H1 (cell line): Measurements from ENCODE around the gene UTRN. TPM values are rescaled to one million over a fixed set of nuclear protein-coding genes. Genes with fewer than 3 reads are reported as not detected.

Experiments used
- CTCF ChIA-PET: fragments of 300-600 bp; sonication (Branson Sonifier 250); formaldehyde crosslinking; loops from one replicate; lab custom pipeline; 2021; ENCODE audit not compliant: partially characterized antibody; lab: Charles Lee
- POLR2A ChIA-PET: fragments of 300-600 bp; sonication (Branson Sonifier 250); formaldehyde crosslinking; loops from one replicate; lab custom pipeline; 2021; ENCODE audit warnings: inconsistent platforms; ENCODE audit not compliant: partially characterized antibody; lab: Charles Lee
- DNase-seq, 2 experiments: peaks; one replicate each; pipeline versions ENCODE4 v3.0.0 to v3.0.0-alpha.2; 2010 to 2022; ENCODE audit warnings: low spot score in 2 of 2, low read depth in 1 of 2, mixed read lengths in 1 of 2
- FAIRE-seq: peaks from 2 replicates; lab custom pipeline; 2011; peaks lifted over from hg19 to GRCh38; lab: Jason Lieb, UNC
- H2AFZ ChIP-seq: 2 replicates; pipeline ENCODE4 v1.8.1; 2012; ENCODE audit warnings: low read length, inconsistent platforms
- H2AK5ac ChIP-seq: 2 replicates; pipeline ENCODE4 v1.6.1; 2013; ENCODE audit warnings: low read depth, low read length
- H2BK120ac ChIP-seq: replicated peaks from 2 replicates; pipeline ENCODE3; 2013; ENCODE audit warnings: low read depth, low read length, inconsistent platforms
- H2BK12ac ChIP-seq: 2 replicates; pipeline ENCODE4 v1.6.1; 2013; ENCODE audit warnings: low read depth, low read length
- H2BK15ac ChIP-seq: 2 replicates; pipeline ENCODE4 v1.6.1; 2013; ENCODE audit warnings: low read length
- H2BK20ac ChIP-seq: 2 replicates; pipeline ENCODE4 v1.6.1; 2013; ENCODE audit warnings: low read length
- H2BK5ac ChIP-seq: 2 replicates; pipeline ENCODE4 v1.6.1; 2013; ENCODE audit warnings: low read depth, low read length
- H3K14ac ChIP-seq: 2 replicates; pipeline ENCODE4 v1.6.1; 2013; ENCODE audit warnings: inconsistent platforms; ENCODE audit not compliant: insufficient read length
- H3K18ac ChIP-seq: 2 replicates; pipeline ENCODE4 v1.6.1; 2013; ENCODE audit warnings: low read length; ENCODE audit errors: extremely low read depth
- H3K23ac ChIP-seq: 2 replicates; pipeline ENCODE4 v1.6.1; 2013; ENCODE audit warnings: inconsistent platforms; ENCODE audit not compliant: insufficient read length
- H3K23me2 ChIP-seq: 2 replicates; pipeline ENCODE4 v1.6.1; 2013; ENCODE audit warnings: low read depth, low read length
- H3K27ac ChIP-seq: 2 replicates; pipeline ENCODE4 v1.6.1; 2011; ENCODE audit warnings: low read depth, low read length, inconsistent platforms
- H3K27me3 ChIP-seq, 4 experiments: replicated peaks in 1 of 4; 1 replicate in 1 of 4; 2 replicates in 3 of 4; pipeline versions ENCODE4 v1.6.1 to v1.8.1; 2011 to 2013; ENCODE audit warnings: low read length in 3 of 4, mild to moderate bottlenecking in 3 of 4, inconsistent platforms in 2 of 4, mixed read lengths in 2 of 4, moderate library complexity in 1 of 4; ENCODE audit not compliant: control insufficient read depth in 3 of 4, insufficient read depth in 3 of 4; ENCODE audit errors: extremely low read depth in 1 of 4
- H3K36me3 ChIP-seq, 4 experiments: 2 replicates each; pipeline versions ENCODE4 v1.6.1 to v1.8.1; 2011 to 2013; ENCODE audit warnings: mild to moderate bottlenecking in 4 of 4, low read length in 3 of 4, moderate library complexity in 2 of 4, control low read depth in 1 of 4, inconsistent platforms in 1 of 4; ENCODE audit not compliant: insufficient read depth in 4 of 4, control insufficient read depth in 2 of 4
- H3K4ac ChIP-seq: replicated peaks from 2 replicates; pipeline ENCODE3; 2013; ENCODE audit warnings: low read length, low read depth, mixed read lengths, inconsistent platforms; ENCODE audit not compliant: insufficient read length
- H3K4me1 ChIP-seq, 4 experiments: replicated peaks in 1 of 4; 1 replicate in 1 of 4; 2 replicates in 3 of 4; pipeline versions ENCODE4 v1.6.1 to v1.8.1; 2011 to 2013; ENCODE audit warnings: low read length in 3 of 4, inconsistent platforms in 2 of 4, mixed read lengths in 1 of 4; ENCODE audit not compliant: insufficient read depth in 4 of 4, control insufficient read depth in 3 of 4
- H3K4me2 ChIP-seq, 2 experiments: 2 replicates each; pipeline versions ENCODE4 v1.6.1 to v1.8.1; 2011 to 2013; ENCODE audit warnings: low read depth in 2 of 2, low read length in 2 of 2, control low read depth in 1 of 2, inconsistent platforms in 1 of 2, mild to moderate bottlenecking in 1 of 2; ENCODE audit not compliant: insufficient read depth in 1 of 2
- H3K4me3 ChIP-seq, 4 experiments: fragments of 200-600, 300-600 bp in 1 of 4; sonication (generic), shearing (Covaris generic), sonication (Bioruptor Twin) in 1 of 4; 2 replicates each; pipeline versions ENCODE4 v1.5.1 to v1.8.1; 2011 to 2016; ENCODE audit warnings: low read length in 4 of 4, low read depth in 3 of 4, control low read depth in 2 of 4, inconsistent platforms in 2 of 4, mild to moderate bottlenecking in 2 of 4, mixed read lengths in 1 of 4, moderate library complexity in 1 of 4; ENCODE audit not compliant: insufficient read depth in 2 of 4; ENCODE audit errors: extremely low read depth in 1 of 4
- H3K56ac ChIP-seq: replicated peaks from 2 replicates; pipeline ENCODE3; 2013; ENCODE audit warnings: low read depth, mild to moderate bottlenecking, mixed read lengths, low read length, inconsistent platforms; ENCODE audit not compliant: insufficient read length
- H3K79me1 ChIP-seq: 2 replicates; pipeline ENCODE4 v1.6.1; 2013; ENCODE audit warnings: low read depth, low read length, control low read depth
- H3K79me2 ChIP-seq, 2 experiments: 2 replicates each; pipeline versions ENCODE4 v1.6.1 to v1.8.1; 2012 to 2013; ENCODE audit warnings: low read length in 2 of 2, mild to moderate bottlenecking in 2 of 2, inconsistent platforms in 1 of 2; ENCODE audit not compliant: insufficient read depth in 2 of 2, control insufficient read depth in 1 of 2
- H3K9ac ChIP-seq, 4 experiments: replicated peaks in 1 of 4; 1 replicate in 1 of 4; 2 replicates in 3 of 4; pipeline versions ENCODE4 v1.6.1 to v1.8.1; 2011 to 2013; ENCODE audit warnings: low read depth in 3 of 4, low read length in 3 of 4, control low read depth in 2 of 4, mild to moderate bottlenecking in 2 of 4, moderate library complexity in 2 of 4, inconsistent platforms in 1 of 4; ENCODE audit errors: extremely low read depth in 1 of 4
- H3K9me3 ChIP-seq, 2 experiments: 2 replicates each; pipeline versions ENCODE4 v1.6.1 to v1.8.1; 2012 to 2013; ENCODE audit warnings: mild to moderate bottlenecking in 2 of 2, moderate library complexity in 2 of 2, control low read depth in 1 of 2, inconsistent platforms in 1 of 2, low read depth in 1 of 2, low read length in 1 of 2, mixed read lengths in 1 of 2; ENCODE audit not compliant: insufficient read depth in 2 of 2
- H4K20me1 ChIP-seq, 2 experiments: replicated peaks in 1 of 2; 2 replicates each; pipeline versions ENCODE3 to v1.8.1; 2011 to 2013; ENCODE audit warnings: inconsistent platforms in 2 of 2, low read length in 2 of 2, mild to moderate bottlenecking in 1 of 2; ENCODE audit not compliant: insufficient read depth in 2 of 2, control insufficient read depth in 1 of 2
- H4K5ac ChIP-seq: 2 replicates; pipeline ENCODE4 v1.6.1; 2013; ENCODE audit warnings: low read length, low read depth, mixed read lengths, inconsistent platforms; ENCODE audit not compliant: insufficient read length
- H4K8ac ChIP-seq: 2 replicates; pipeline ENCODE4 v1.8.0; 2013; ENCODE audit warnings: mild to moderate bottlenecking, moderate library complexity, low read length, inconsistent platforms; ENCODE audit not compliant: insufficient read depth; ENCODE audit errors: extremely low read depth
- H4K91ac ChIP-seq: replicated peaks from 2 replicates; pipeline ENCODE3; 2013; ENCODE audit warnings: low read length, mixed read lengths, inconsistent platforms; ENCODE audit not compliant: insufficient read length
- BRCA1 ChIP-seq: IDR thresholded peaks from 2 replicates; pipeline ENCODE4 v1.6.1; 2012; ENCODE audit warnings: low read depth, low read length, improper control_type of control experiment
- KDM1A ChIP-seq: fragments of 200-600, 300-600 bp; sonication (generic); IDR thresholded peaks from 2 replicates; pipeline ENCODE4 v1.7.1; 2016; ENCODE audit warnings: mild to moderate bottlenecking, low read length, borderline replicate concordance
- RNF2 ChIP-seq: fragments of 200-900, 300-1000 bp; sonication (generic); IDR thresholded peaks from 2 replicates; pipeline ENCODE4 v1.7.1; 2016; ENCODE audit warnings: borderline replicate concordance, low read depth, mild to moderate bottlenecking, antibody characterized with exemption, low read length; ENCODE audit not compliant: poor library complexity, severe bottlenecking; ENCODE audit errors: missing control alignments
- SIN3A ChIP-seq, 2 experiments: IDR thresholded peaks in 1 of 2; conservative IDR thresholded peaks in 1 of 2; 2 replicates each; pipeline ENCODE4 v1.6.1; 2011 to 2012; ENCODE audit warnings: low read length in 2 of 2, improper control_type of control experiment in 1 of 2, low read depth in 1 of 2, mild to moderate bottlenecking in 1 of 2
- SP4 ChIP-seq: IDR thresholded peaks from 2 replicates; pipeline ENCODE4 v1.6.1; 2012; ENCODE audit warnings: low read length, inconsistent platforms
- WGBS, 2 experiments: shearing (Covaris generic) in 1 of 2; methylation state at CpG; one replicate each; pipeline versions ENCODE4 v1.1.6 to v1.1.7; 2013 to 2015; ENCODE audit warnings: low lambda C conversion rate in 2 of 2, mixed read lengths in 2 of 2, inconsistent platforms in 1 of 2, low coverage in 1 of 2, missing lambda C conversion rate in 1 of 2; ENCODE audit not compliant: insufficient replicate concordance in 2 of 2, insufficient coverage in 1 of 2, insufficient read length in 1 of 2; ENCODE audit errors: extremely low coverage in 1 of 2, missing lambda C conversion rate in 1 of 2; 5-methylcytosine and 5-hydroxymethylcytosine counted together
- polyA plus RNA-seq, 7 experiments: library from polyadenylated mRNA; depleted of rRNA in 3 of 7; stranded (reverse) in 5 of 7; unstranded in 2 of 7; fragments of >200 nt in 5 of 7; fragments of 200-250 nt in 2 of 7; gene quantifications; 1 replicate in 5 of 7; 2 replicates in 1 of 7; 4 replicates in 1 of 7; pipeline versions ENCODE4 v1.2.1 to v1.2.3, GENCODE V29; 2011 to 2013; ENCODE audit warnings: missing spikeins in 2 of 7, mixed read lengths in 2 of 7
- total RNA-seq: library from RNA; stranded (reverse); fragmentation: NEBNext Ultra II Directional; extraction: Animal tissue kit (Norgen Biotek cat#: 25700); gene quantifications from 2 replicates; pipeline ENCODE4 v1.2.1, GENCODE V29; 2021

The UTRN gene
- total and polyA plus RNA-seq, 2 of the 8 experiments (the other 6 are each of a cell fraction or from before 2014, with no cell fraction given): 25.0 to 112 TPM

DNA sequence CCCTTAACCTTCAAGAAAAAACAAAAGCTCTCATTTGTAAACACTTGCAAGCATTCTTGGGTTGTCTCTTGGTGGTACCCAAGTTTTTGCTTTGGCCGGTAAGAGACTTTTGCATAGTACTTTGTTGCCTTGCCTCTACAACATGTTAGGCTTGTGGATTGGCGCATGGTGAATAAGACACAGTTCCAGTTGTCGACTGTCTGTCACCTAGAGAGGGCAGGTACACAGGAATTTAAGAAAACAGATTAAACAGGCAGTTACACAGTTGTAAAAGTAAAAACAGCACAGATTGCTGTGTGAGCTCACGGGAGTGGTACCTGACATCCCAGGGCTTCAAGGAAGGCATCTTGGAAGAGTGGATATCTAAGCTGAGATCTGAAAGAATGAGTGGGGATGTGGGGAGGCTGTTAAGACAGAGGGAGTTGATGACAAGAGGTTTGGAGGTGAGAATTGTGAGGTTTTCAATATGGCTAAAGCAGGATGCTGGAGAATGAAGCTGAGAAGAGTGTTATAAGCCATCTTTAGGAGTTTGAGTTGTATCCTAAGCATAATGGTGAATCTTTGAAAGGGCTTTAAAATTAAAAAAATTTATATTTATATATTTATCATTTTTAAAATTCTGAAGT lies 19.2 kb downstream of the UTRN start:
- peaks cover 2% of the 10 kb centered on the region; the same call in 1 of the 2 replicates for H3K23me2 ChIP-seq
- no peak overlapping the region for H2BK20ac ChIP-seq
- no peak overlapping the region for H3K14ac ChIP-seq
- H2BK15ac ChIP-seq: no peak overlapping the region
- no peak overlapping the region for H4K91ac ChIP-seq
- FAIRE-seq (no peak), DNase-seq (no peak)
- no peak overlapping the region for H3K4ac ChIP-seq
- no peak overlapping the region for H3K4me3 ChIP-seq
- H2BK12ac ChIP-seq: no peak overlapping the region
- no peak overlapping the region for H3K27ac ChIP-seq
- ChIA-PET POLR2A (interaction anchor here (1.2 to 2.0 kb wide), 2 partner anchors 10 to 26 kb away, joined by 3 to 7 read pairs; no protein-coding TSS in a partner anchor), CTCF (interaction anchor here (0.9 to 1.2 kb wide), 3 partner anchors 12 to 105 kb away, joined by 3 read pairs; no protein-coding TSS in a partner anchor)
- H3K79me1 ChIP-seq: peaks cover 3% of the 10 kb centered on the region; the same call in 1 of the 2 replicates
- H3K23ac ChIP-seq: no peak overlapping the region
- peaks cover 0 to 7% of the 10 kb centered on the region in 2 experiments; a peak in 2 of 4 replicates for H3K79me2 ChIP-seq
- 90% methylated on average over 4 of the region's 4 CpGs; no CpG with 5 or more reads in 1 of the 2 experiments for WGBS, 2 experiments
- 0 out of 8 replicates have a peak, but pooled peaks cover 0 to 2% (median 0%) of the 10 kb centered on the region in 4 experiments for H3K36me3 ChIP-seq
- no peak overlapping the region for H3K56ac ChIP-seq
- no peak overlapping the region for H2BK120ac ChIP-seq
- H4K20me1 ChIP-seq: no peaks in the 10 kb centered on the region
- H3K27me3 ChIP-seq: no peaks in the 10 kb centered on the region
- no peak overlapping the region for H3K18ac ChIP-seq
- no peak overlapping the region for H4K5ac ChIP-seq
- no peak overlapping the region for H2AFZ ChIP-seq
- no peak overlapping the region for H3K9ac ChIP-seq
- no peak overlapping the region for H2AK5ac ChIP-seq
- no peak overlapping the region for H3K4me2 ChIP-seq
- no peak overlapping the region for H4K8ac ChIP-seq
- H3K9me3 ChIP-seq: no peaks in the 10 kb centered on the region
- H3K4me1 ChIP-seq: peaks cover 0 to 6% (median 0%) of the 10 kb centered on the region in 4 experiments; a peak in 2 of 7 replicates
- H2BK5ac ChIP-seq: no peak overlapping the region
- no peak for TF ChIP-seq SIN3A (conservative IDR thresholded peaks at IDR 0.05 in 1 of 2, IDR thresholded peaks at IDR 0.05 in 1 of 2; ENCODE audit: low read depth in 1 of 2, low read length in 2 of 2)
- TF ChIP-seq KDM1A: no peak
- TF ChIP-seq SP4: no peak
- TF ChIP-seq BRCA1: no peak
- no peak for TF ChIP-seq RNF2
